ENCODE measurements around the gene BEGAIN. TPM values are rescaled to one million over a fixed set of nuclear protein-coding genes. Genes with fewer than 3 reads are reported as not detected.

The BEGAIN gene
- total RNA-seq, 1 donor from 2014 or later: 1.5 TPM

- ATAC-seq: no peak
- TF ChIP-seq, protein P1, sequence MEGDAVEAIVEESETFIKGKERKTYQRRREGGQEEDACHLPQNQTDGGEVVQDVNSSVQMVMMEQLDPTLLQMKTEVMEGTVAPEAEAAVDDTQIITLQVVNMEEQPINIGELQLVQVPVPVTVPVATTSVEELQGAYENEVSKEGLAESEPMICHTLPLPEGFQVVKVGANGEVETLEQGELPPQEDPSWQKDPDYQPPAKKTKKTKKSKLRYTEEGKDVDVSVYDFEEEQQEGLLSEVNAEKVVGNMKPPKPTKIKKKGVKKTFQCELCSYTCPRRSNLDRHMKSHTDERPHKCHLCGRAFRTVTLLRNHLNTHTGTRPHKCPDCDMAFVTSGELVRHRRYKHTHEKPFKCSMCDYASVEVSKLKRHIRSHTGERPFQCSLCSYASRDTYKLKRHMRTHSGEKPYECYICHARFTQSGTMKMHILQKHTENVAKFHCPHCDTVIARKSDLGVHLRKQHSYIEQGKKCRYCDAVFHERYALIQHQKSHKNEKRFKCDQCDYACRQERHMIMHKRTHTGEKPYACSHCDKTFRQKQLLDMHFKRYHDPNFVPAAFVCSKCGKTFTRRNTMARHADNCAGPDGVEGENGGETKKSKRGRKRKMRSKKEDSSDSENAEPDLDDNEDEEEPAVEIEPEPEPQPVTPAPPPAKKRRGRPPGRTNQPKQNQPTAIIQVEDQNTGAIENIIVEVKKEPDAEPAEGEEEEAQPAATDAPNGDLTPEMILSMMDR (IDR thresholded peaks at IDR 0.05): no peak
- intact Hi-C loops (cut with DNase I): no loop called here
- H3K36me3 ChIP-seq: no peaks in the 10 kb centered on the region
- no peak overlapping the region for H3K4me3 ChIP-seq
- H3K27ac ChIP-seq: no peak overlapping the region
- no peak for DNase-seq
- H3K4me1 ChIP-seq: no peaks in the 10 kb centered on the region
- H3K9me3 ChIP-seq: no peaks in the 10 kb centered on the region
- no peaks in the 10 kb centered on the region for H3K27me3 ChIP-seq
Observed at GRCh38 chr14:100500128-100500527, 87.1 kb downstream of the BEGAIN start.

- intact Hi-C loops (cut with DNase I): no loop called here
- TF ChIP-seq, protein P1 (IDR thresholded peaks at IDR 0.05): no peak
- Histone ChIP-seq H3K27me3 (no peaks in the 10 kb centered on the region), H3K4me3 (no peak overlapping the region), H3K36me3 (no peaks in the 10 kb centered on the region), H3K27ac (no peak overlapping the region), H3K9me3 (no peaks in the 10 kb centered on the region), H3K4me1 (no peaks in the 10 kb centered on the region)
- ATAC-seq: no peak
- DNase-seq: no peak
Observed at GRCh38 chr14:100498068-100498467, 89.1 kb downstream of the BEGAIN start.

GRCh38 chr14:100495917-100496316 lies 91.3 kb downstream of the BEGAIN start:
- DNase-seq: no peak
- H3K27ac ChIP-seq: no peak overlapping the region
- no peaks in the 10 kb centered on the region for H3K4me1 ChIP-seq

DNA sequence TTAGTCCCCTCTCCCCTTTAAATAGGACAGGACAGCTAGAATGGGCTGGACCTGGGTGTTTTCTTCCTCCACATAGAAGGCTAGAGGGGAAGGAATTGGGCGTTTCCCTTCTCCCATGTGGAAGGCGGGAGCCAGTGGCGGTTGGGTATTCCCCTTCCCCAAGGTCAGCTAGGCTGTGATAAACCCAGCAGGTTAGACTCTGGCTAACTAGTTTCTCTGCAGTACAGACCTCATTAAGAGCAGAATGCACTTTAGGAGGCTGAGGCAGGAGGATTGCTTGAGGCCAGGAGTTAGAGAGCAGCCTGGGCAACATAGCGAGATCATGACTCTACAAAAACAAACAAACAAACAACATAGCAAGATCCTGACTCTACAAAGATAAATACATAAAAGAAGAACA lies 92.6 kb downstream of the BEGAIN start:
- no peaks in the 10 kb centered on the region for H3K27me3 ChIP-seq
- no peaks in the 10 kb centered on the region for H3K36me3 ChIP-seq
- intact Hi-C loops (cut with DNase I): no loop called here
- no peak overlapping the region for H3K27ac ChIP-seq
- no peaks in the 10 kb centered on the region for H3K9me3 ChIP-seq
- DNase-seq: no peak
- TF ChIP-seq, protein P1 (IDR thresholded peaks at IDR 0.05): no peak
- no peaks in the 10 kb centered on the region for H3K4me1 ChIP-seq
- ATAC-seq: no peak
- no peak overlapping the region for H3K4me3 ChIP-seq

More at GRCh38 chr14:100495917-100496316, 91.3 kb downstream of the BEGAIN start:
- Histone ChIP-seq H3K9me3 (no peaks in the 10 kb centered on the region), H3K27me3 (no peaks in the 10 kb centered on the region), H3K36me3 (no peaks in the 10 kb centered on the region), H3K4me3 (no peak overlapping the region)
- TF ChIP-seq, protein P1 (IDR thresholded peaks at IDR 0.05): no peak
- no peak for ATAC-seq
- intact Hi-C loops (cut with DNase I): no loop called here

DNA sequence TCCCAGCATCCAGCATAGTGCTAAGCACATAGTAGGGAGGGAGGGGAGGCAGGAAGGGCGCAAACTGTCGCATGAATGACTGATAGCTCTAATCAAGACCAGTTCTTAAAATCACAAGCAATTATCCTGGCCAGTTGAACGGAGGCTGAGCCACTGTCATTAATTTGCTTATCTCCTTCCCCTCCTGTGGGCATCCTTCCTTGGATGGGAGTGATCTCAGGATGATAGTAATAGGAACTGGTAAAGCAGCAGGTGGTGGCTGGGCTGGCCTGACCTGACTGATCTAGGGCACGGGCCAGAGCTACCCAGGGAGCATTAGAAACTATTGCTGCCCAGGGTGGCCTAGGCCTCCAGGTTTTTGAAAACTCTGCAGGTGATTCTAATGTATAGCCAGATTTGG lies 97.0 kb downstream of the BEGAIN start:
- no peak overlapping the region for H3K4me3 ChIP-seq
- DNase-seq (no peak), ATAC-seq (no peak)
- no peaks in the 10 kb centered on the region for H3K36me3 ChIP-seq
- no peaks in the 10 kb centered on the region for H3K4me1 ChIP-seq
- H3K9me3 ChIP-seq: no peaks in the 10 kb centered on the region
- no peaks in the 10 kb centered on the region for H3K27me3 ChIP-seq
- no peak overlapping the region for H3K27ac ChIP-seq
- intact Hi-C loops (cut with DNase I): no loop called here
- TF ChIP-seq, protein P1 (IDR thresholded peaks at IDR 0.05): no peak

DNA sequence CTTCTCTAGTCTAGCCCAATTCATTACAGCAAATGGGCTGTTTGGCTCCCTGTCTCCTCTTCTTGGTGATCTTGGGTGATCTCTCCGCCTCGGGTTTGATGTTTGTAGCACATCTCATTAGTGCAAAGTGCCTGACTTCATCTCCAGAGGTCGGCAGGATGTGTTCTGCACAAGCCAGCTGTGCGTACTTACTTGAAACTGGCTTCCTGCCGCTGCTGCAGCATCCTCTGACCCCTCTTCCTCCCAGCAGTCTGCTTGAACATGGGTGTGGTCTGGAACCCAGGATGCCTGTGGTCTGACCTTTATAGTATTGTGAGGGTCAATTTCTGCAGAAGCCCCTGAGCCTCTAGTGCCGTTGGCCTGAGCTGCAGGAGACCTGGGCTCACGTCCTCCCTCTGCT lies 99.2 kb downstream of the BEGAIN start:
- Histone ChIP-seq H3K9me3 (no peaks in the 10 kb centered on the region), H3K27me3 (no peaks in the 10 kb centered on the region), H3K4me1 (no peaks in the 10 kb centered on the region), H3K27ac (no peak overlapping the region), H3K4me3 (no peak overlapping the region), H3K36me3 (no peaks in the 10 kb centered on the region)
- TF ChIP-seq, protein P1 (IDR thresholded peaks at IDR 0.05): no peak
- intact Hi-C loops (cut with DNase I): no loop called here
- no peak for DNase-seq
- ATAC-seq: no peak
